ENCODE data around the gene INSM1.

INSM1 gene

DNA sequence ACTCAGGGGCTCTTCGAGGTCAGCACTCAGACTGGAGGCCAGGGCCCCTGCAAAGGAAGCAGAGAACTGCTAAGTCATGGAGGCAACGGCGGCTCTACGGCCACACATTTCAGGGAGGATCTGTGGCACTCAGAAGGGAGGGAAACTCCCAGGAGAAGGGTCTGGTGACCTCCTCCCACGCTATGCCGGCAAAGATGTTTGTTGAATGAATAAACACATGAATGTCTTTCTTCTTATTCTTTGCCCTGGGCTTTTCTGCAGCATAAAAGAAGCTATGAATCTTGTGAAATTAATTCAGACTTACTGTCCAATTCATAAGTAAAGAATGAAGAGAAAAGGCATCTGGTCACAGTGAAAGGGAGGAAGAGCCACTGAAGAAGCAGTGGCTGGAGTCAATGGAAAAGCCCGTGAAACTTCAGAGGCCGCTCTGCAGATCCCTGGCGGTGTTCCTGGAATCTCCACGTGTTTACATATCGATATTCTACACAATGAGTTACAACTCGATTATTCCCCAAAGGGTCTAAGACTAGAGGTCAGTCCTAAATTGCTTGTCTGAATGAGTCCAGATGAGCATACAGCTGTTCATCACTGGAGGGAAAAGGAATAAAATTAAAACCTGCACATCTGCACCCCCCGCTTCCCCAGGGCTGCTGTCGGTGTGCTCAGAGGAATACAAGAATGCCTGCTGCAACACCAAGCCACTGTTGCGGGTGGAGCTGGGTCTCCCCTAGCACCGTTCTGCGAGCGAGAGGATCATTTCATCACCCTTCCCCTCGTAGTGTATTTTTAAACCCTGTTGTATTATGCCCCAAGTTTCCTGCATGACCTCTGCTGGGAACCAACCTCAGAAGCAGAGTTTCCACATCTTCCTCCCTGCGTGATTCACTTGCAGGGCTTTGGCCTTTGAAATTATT is 25.6 kb downstream of the INSM1 start:
- in situ Hi-C loops (cut with HindIII; ENCODE audit: low sequenced_read_pairs), result loop anchor here (25.0 kb wide), 1 partner anchor 169 kb away; no protein-coding TSS in a partner anchor

DNA sequence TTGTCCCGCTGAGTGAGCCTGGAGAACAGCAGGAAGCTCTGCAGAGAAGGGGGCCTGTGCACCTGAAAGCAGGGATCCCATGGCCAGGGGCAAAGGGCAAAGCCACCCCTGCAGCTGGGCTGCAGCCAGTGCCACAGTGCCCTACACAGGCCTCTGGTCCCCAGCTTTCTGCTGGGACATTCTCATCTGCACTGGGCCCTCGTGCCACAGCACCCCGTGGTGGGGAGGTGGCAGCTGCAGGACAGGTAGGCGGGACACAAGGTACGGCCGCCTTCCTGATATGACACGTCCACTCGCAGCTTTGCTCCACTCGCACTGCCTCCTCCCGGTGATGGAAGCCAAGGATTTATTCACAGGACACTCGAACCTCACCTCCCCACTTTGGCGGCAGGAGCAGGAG is 27.2 kb downstream of the INSM1 start:
- in situ Hi-C loops (cut with HindIII; ENCODE audit: low sequenced_read_pairs), result loop anchor here (25.0 kb wide), 1 partner anchor 167 kb away; no protein-coding TSS in a partner anchor

DNA sequence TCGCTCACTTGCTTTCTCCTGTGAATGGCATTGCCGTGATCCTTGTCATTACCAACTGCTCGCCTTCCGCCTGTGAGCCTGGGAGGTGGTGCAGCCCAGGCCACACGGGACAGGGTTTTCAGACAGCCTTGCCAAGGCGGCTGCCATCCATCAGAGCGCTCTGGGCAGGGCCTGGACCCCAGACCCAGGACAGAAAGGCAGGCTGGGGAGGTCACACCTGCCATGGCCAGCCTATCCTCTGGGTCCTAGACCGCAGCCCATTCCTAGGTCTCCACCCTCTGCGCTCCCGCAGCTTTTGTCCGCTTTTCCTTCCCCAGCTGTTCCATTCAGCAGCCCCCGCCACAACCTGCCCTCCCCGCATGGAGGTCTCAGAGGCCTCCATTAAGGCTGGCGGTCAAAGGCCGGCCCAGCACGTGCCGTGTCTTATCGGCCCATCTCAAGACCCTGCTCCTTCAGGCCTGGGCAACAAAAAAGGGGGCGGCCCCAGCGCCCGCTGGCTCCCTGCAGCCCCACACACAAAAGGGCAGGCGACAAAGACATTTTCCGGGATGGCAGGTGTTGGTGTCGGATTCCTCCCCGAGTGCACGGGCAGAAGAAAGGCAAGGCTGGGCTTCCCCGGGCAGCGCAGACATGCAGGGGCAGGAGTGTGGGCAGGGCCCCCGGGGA is 28.1 kb downstream of the INSM1 start:
- in situ Hi-C loops (cut with HindIII; ENCODE audit: low sequenced_read_pairs), result loop anchor here (25.0 kb wide), 1 partner anchor 166 kb away; no protein-coding TSS in a partner anchor

DNA sequence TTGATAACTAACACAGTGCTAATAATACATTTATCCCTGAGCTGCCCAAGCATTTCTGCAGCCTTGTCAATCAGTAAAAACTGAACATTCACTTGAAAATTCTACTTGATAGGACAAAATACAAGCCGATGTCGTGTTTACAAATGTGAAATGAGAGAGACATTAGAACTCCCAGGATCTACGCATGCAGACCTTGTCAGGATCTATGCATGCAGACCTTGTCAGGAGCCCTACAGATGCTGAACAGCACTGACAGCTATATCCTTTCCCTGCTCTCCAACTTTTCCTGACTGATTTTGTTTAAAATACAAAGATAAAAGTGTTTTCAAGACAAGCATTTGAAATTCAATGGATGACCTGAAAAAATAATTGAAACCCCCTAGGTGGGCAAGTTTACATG is 28.9 kb downstream of the INSM1 start:
- in situ Hi-C loops (cut with HindIII; ENCODE audit: low sequenced_read_pairs), result loop anchor here (25.0 kb wide), 1 partner anchor 166 kb away; no protein-coding TSS in a partner anchor

DNA sequence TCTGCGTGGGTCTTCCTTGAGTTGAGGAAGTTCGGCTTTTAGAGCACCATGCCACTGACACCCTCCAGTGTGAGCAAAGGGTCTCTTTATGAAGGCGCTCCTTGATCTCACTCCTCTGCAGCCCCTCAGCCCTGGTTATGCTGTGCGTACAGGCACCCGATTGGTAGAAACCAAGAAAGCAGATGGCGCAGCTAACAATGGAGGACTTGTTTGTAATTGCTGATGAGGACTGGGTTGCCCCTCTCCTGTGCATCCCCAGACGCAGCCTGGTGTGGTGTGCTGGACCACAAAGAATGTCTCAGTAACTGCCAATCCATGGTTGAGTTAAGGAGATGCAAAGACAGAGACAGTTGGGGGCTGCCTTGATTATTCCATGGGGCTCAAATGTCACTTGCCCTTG is 30.2 kb downstream of the INSM1 start:
- in situ Hi-C loops (cut with HindIII; ENCODE audit: low sequenced_read_pairs), result loop anchor here (25.0 kb wide), 1 partner anchor 164 kb away; no protein-coding TSS in a partner anchor

DNA sequence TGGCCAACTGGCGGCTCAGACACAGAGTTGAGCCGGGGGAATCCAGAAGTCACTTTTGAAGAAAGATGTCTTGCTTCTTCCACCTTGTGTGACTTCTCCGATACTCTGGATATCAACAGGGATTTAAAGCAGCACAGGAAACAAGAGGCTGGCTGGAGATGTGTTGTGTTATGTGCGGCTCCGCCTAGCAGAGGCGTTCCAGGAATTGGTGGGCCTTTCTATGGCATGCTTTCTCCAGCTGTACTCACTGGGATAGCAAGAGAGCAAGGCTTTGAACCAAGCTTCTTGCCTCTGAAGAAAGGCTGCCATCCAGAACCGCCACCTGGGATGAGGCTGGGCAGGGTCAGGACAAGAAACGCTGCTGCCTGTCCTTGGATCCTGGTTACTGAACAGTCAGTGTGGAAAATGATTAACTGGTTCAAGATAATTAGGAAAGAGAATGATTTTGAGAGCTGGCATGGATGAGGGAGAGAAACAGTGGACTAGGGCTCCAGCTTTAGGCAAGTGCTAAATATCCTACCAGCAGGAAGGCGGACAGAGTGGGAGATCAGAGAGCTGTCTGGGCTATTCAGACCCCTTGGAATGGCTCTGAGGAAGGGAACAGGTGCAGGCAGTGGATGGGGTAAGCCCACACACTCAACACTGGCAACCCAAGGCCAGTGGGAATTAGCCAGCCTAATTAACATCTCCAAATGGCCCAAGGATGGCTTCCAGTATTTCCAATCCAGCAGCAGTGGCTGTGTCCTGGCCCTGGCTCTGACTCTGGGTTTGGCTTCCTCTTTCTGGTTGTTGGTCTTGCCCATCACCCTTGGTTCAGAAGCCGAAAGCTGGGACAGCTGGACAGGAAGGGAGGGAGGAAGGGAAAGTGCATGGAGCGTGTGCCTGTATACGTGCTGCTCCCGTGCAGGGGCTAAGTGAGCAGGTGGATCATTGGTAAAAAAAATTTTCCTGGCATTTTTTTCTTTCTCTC is 31.9 kb downstream of the INSM1 start:
- in situ Hi-C loops (cut with HindIII; ENCODE audit: low sequenced_read_pairs), result loop anchor here (25.0 kb wide), 1 partner anchor 162 kb away; no protein-coding TSS in a partner anchor

DNA sequence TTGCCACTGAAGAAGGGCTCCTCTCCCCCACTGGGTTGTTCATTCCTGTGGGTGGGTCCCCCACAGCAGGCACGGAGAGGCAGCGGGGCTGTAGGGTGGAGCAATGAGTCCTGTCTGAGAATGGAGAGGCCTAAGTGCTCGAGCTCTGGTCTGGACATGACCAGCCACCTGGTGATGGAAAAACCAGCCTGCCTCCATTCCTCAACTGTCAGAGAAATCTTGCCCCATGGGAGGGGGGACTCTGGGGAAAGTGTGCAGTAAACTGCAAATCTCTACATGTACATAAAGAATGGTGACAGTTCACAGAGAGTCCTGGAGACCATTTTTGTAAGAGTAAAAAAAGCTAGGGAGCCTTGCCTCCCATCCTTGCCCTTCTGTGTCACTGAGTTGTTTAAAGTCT is 34.1 kb downstream of the INSM1 start:
- in situ Hi-C loops (cut with HindIII; ENCODE audit: low sequenced_read_pairs), result no loop called here

DNA sequence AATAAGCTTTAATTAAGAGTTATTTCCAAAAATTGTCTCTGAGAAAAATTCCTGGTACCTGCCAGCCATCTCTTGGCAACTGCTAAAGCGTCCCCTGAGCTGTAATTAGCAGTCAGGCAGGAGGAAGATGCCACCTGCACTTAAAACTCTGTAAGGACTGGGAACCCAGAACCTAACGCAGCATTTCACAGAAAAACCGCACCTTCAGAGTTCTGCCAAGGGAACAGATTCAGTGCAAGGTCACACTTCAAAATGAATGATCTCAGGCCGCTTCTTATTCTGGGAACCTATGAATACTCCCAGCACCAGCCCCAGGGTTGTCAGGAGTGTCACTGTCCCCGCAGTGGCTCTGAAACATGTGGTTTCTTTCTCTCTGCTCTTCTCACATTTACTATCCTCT is 36.7 kb downstream of the INSM1 start:
- in situ Hi-C loops (cut with HindIII; ENCODE audit: low sequenced_read_pairs), result no loop called here

DNA sequence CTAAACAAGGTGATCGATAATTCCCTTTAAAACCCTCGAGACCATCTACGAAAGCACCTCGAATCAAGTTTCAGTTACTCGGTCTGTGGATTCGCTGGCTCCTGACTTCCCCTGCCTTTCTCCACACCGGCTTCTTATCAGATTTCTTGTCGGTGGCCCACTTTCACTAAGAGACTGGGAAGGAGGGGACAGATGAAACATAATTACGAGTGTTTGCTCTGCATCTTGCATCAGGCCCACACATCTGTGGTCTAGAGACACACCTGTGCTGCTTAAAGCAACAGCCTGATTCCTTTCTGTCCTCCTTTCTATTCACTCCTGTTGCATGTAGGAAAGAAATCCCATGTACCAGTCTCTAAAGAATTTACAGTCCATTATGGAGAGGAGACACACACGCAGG is 37.7 kb downstream of the INSM1 start:
- in situ Hi-C loops (cut with HindIII; ENCODE audit: low sequenced_read_pairs), result no loop called here

DNA sequence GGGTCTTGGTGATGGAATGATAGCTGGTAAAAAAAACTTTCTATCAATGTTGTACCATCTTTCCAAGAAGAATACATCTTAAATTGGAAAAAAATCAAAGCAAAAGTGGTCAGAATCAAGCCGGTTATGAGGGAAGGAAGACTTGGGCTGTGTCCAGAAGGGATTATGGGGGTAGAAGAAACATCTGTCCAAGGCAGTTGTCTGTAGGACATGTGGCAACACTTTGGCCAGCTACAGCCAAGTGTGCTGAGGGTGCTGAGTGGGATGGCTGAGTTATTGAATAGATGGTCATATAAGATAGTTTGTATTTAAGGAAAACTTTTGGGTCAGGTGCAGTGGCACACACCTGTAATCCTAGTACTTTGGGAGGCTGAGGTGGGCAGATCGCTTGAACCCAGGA is 38.4 kb downstream of the INSM1 start:
- in situ Hi-C loops (cut with HindIII; ENCODE audit: low sequenced_read_pairs), result no loop called here

DNA sequence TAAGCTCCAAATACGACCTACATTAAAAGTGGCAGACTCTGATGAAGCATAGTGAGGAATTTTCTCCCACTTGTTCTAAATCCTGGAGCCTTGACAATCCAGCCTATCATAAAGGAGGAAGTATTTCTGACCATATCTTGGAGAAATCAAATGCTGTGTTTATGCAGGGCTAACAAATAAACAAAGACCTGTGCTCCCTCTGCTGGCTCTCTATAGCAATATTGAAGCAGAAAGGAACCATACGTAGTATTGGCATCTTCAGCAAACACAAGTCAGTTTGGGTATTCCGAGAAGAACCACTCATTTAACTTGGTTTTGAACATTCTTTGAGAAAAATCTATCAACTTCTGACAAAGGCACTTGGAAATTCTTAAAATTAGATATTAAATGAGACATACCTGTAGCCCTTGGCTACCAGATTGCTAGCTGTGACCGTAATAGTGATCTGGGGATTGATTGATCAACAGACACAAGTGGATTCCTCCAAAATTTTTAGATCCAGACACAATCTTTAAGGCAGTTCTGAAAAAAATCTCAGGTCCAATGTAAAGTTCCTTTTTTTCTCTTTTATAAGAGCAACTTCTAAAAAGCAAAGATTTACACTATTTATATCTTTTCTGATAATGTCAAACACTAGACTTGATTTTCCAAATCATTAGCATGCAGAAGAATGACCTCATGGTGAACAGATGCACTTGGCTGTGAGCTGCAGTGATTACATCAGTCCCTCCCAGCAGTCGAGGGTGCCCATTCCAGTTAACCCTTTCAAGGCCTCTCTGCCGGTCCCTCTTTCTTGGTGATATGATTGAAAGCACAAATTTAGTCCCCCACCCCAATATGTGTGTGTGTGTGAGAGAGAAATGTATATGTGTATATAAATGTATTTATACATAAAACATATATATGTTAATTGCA is 40.2 kb downstream of the INSM1 start:
- in situ Hi-C loops (cut with HindIII; ENCODE audit: low sequenced_read_pairs), result no loop called here

DNA sequence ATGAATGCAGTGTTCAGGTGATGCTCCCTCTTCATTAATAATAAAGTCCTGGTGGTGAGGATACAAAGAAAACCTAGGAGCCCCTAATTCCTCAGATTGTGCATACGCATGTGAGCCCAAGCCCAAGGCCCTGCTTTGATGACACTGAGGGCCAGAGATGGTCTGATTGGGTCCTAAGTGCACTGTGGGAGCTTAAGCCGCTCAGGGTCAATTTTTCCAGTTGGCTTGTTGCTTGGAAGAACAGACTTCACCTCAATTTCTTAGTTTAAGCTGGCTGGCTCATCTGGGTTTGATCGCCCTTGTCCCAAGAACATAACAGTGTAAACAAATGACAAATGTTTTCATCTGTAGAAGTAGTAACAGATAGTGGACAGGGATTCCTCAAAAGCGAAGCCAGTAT is 41.4 kb downstream of the INSM1 start:
- in situ Hi-C loops (cut with HindIII; ENCODE audit: low sequenced_read_pairs), result no loop called here

DNA sequence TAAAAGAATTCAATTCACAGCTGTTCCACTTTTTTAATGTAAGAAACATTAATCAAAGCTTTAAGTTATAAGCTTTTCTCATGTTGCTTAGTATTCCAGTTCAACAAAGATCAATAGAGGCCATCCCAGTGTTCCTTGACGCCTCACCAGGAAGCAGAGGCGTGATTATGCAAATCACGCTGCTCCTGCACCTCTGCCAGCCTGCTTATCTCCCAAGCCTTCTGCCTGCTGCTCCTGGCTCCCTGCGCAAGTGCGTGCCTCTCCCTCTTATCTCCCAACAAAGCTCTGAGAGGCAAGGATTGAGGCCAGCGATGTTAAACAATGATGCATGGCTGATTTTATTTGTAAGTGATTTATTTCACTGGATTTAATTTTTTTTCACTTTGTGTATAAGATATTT is 42.8 kb downstream of the INSM1 start:
- in situ Hi-C loops (cut with HindIII; ENCODE audit: low sequenced_read_pairs), result no loop called here

DNA sequence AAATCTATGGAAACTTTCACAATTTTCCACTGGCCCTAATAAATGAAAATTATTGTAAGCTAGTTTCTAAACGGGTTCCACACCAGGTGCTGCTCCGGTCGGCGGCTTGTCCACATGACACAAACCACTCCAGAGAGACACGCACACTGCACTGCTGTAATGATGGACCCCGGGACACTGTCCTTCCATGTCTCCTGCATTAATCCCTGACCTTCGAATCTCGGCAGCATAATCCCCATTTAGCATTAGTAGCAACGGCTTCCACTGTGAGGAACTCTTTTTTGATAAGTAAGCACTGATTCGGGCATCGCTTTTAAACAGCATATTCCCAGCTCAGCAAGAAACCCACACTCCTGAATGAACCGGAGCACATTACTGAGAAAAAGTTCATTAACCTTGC is 43.5 kb downstream of the INSM1 start:
- in situ Hi-C loops (cut with HindIII; ENCODE audit: low sequenced_read_pairs), result no loop called here

DNA sequence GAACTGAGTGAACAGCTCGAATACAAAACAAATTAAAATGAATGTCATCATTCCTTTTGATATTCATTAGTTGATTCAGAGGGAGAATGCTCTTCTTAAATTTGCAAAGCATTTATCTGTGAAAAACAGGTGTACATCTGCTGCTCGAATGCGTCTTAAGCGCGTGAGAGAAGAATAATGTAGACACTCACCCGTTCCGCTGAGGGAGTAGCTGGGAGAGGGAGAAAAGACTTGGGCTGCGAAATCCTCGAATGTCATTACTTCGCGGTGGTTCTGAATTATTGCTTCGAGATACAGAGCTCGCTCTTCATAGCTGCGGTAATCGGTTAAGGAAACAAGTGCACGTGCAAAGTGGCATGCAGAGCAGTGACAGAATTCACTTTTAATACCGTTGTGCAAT is 43.9 kb downstream of the INSM1 start:
- in situ Hi-C loops (cut with HindIII; ENCODE audit: low sequenced_read_pairs), result no loop called here

DNA sequence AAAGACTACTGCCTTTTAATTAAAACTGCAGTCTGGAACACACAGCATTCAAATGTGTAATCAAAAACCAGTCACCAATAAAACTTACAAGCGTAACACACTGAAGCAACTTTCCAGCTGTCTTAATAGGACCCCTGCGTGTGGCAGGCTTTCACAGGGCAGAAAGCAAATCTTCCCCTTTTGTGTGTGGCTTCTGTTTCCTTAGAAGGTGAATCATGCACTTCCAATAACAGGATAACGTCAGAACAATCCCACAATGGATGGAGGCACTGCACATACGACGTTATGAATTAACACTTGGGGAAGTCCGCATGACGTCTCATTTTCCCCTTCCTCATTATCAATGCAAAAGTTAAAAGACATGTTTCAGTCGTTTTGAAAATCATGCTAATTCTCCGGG is 44.8 kb downstream of the INSM1 start:
- in situ Hi-C loops (cut with HindIII; ENCODE audit: low sequenced_read_pairs), result no loop called here

DNA sequence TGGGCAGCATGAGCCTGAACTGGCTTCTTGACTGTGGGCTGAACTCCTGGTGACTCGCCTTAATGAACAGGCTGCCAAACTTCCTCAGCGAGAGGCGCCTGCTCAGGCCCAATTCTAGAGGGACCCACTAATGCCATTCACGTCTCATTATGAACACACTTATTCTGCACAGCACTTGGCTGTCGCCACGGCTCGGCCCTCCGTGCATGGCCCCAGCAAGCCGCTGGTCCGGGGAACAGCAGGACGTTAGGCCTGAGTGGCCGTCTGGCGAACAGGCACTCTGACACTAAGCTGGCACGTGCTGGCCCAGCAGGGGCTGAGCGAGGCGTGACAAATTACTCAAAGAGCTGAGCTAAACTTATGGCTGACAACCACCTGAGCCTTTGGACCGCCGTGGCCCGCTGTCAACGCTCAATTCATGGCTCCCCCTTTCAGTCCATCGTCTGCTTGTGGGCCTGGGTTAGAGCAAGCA is 45.9 kb downstream of the INSM1 start:
- in situ Hi-C loops (cut with HindIII; ENCODE audit: low sequenced_read_pairs), result no loop called here

DNA sequence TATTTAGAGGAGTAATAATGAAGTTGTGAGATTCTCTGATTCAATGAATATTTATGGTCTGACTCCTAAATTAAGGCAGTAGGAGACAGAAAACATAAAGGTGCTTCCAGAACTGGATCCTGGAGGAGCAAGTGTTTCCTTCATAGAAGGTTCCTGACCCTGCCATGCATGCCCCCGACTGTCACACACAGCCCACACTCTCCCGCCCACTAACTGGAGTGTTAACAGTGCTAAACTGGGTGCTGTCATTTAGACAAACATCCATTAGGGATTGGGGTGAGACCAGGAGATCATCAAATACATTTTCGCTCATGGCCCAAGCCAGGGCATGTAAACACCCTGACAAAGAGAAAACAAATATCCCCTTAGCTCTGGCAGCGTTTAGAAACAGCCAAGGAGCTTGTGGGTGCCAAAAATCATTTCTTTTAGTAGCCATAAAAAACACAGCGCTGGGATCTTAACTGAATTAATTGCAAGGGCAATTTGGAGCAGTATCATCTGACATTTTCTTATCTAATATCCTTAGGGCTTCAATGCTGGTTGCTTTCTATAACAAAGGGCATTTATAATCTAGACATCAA is 46.8 kb downstream of the INSM1 start:
- in situ Hi-C loops (cut with HindIII; ENCODE audit: low sequenced_read_pairs), result no loop called here

DNA sequence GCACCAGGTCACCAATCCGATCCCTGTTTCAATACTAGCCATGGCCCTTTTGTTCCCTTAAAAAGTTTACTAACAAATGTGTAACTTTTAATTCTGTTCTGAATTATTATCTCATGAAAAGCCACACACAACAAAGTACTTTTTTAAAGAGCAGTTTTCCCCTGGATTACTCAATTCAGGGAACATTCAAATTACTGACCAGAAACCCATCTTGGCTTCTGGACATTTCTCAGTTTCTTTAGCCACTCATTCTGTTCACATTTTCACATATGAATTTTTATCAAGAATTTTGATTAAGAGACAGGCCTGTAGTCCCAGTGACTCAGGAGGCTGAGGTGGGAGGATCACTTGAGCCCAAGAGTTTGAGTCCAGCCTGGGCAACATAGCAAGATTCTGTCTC is 47.4 kb downstream of the INSM1 start:
- in situ Hi-C loops (cut with HindIII; ENCODE audit: low sequenced_read_pairs), result no loop called here
